Activated CD4-positive, alpha-beta T cell treated with anti-CD3 and anti-CD28 coated beads, Interleukin-2, amount 10 ng/mL, durations not matched to agents 24 days and 14 days (primary cell): ENCODE results near the gene TNNC1. TPM values are rescaled to one million over a fixed set of nuclear protein-coding genes. Genes with fewer than 3 reads are reported as not detected.

Experiments used
- DNase-seq: peaks from one replicate; pipeline ENCODE4 v3.0.0; 2022
- H3K27ac Mint-ChIP-seq: one replicate; pipeline ENCODE4 v1.8.0; 2022; ENCODE audit warnings: mild to moderate bottlenecking, mixed read lengths
- H3K27me3 Mint-ChIP-seq: one replicate; pipeline ENCODE4 v1.8.0; 2022; ENCODE audit warnings: mixed read lengths
- H3K36me3 Mint-ChIP-seq: one replicate; pipeline ENCODE4 v1.8.0; 2022; ENCODE audit warnings: low read depth, mild to moderate bottlenecking, mixed read lengths
- H3K4me1 Mint-ChIP-seq: one replicate; pipeline ENCODE4 v1.8.0; 2021; ENCODE audit warnings: mixed read lengths
- H3K4me3 Mint-ChIP-seq: one replicate; pipeline ENCODE4 v1.8.0; 2022; ENCODE audit warnings: mild to moderate bottlenecking, moderate library complexity, mixed read lengths
- H3K9me3 Mint-ChIP-seq: one replicate; pipeline ENCODE4 v1.8.0; 2021; ENCODE audit warnings: mixed read lengths
- intact Hi-C: fragments of 100-400 bp; cut with micrococcal nuclease; formaldehyde crosslinking; loops from one replicate; pipeline ENCODE4 v1.15.1; 2023
- total RNA-seq: library from RNA; stranded (reverse); gene quantifications from 2 replicates; pipeline ENCODE4 v1.2.3, GENCODE V29; 2022

TNNC1 gene
- total RNA-seq, 1 donor from 2014 or later = 1.2 TPM

DNA sequence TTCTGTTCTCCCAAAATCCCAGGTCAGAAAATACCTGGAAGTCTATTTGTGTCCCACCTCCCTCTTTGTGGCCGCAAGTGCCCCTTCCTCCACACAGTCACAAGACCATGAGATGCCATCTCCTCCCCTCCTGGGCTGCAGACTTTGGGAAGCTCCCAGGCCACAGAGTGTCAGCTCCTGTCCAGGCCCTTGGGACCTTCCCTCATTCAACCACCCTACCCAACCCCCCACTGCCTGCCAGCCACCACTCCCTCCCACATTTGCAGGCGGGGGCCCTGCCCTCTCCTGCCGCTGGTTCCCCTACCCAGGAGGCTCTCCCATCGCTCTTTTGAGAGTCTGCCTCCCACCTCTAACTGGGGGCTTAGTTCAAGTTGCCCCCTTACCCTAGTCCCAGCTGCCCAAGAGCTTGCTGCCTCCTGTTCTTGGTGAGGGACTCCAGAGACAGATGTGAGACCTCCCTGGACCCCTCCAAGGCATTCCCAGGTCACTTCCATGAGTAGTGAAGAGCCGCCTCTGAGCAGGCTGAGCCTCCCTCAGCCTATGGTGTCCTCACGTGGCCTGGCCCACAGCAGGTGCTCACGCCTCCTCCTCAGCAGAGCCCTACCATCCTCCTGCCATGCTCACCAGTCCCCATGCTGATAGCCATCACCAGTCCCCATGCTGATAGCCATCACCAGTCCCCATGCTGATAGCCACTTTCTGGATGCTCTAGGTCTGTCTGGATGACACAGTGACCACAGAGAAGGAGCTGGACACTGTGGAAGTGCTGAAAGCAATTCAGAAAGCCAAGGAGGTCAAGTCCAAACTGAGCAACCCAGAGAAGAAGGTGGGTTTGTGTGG is 25.4 kb upstream of the TNNC1 start:
- intact Hi-C loops = no loop called here
- no peaks in the 10 kb centered on the region for H3K4me1 Mint-ChIP-seq
- H3K36me3 Mint-ChIP-seq = peaks cover 60% of the 10 kb centered on the region
- no peak overlapping the region for H3K4me3 Mint-ChIP-seq
- H3K27me3 Mint-ChIP-seq = no peaks in the 10 kb centered on the region
- no peak for DNase-seq
- no peaks in the 10 kb centered on the region for H3K9me3 Mint-ChIP-seq
- H3K27ac Mint-ChIP-seq = no peak overlapping the region

- Mint-ChIP-seq H3K27ac (no peak overlapping the region), H3K36me3 (peaks cover 63% of the 10 kb centered on the region), H3K4me1 (no peaks in the 10 kb centered on the region), H3K27me3 (no peaks in the 10 kb centered on the region), H3K4me3 (no peak overlapping the region), H3K9me3 (no peaks in the 10 kb centered on the region)
- intact Hi-C loops = no loop called here
- no peak for DNase-seq
Observed at GRCh38 chr3:52477796-52478095, 23.9 kb upstream of the TNNC1 start.

GRCh38 chr3:52477076-52477795 is 23.4 kb upstream of the TNNC1 start:
- Mint-ChIP-seq H3K36me3 (peaks cover 62% of the 10 kb centered on the region), H3K27me3 (no peaks in the 10 kb centered on the region), H3K9me3 (no peaks in the 10 kb centered on the region), H3K27ac (no peak overlapping the region), H3K4me3 (no peak overlapping the region), H3K4me1 (no peaks in the 10 kb centered on the region)
- no peak for DNase-seq
- intact Hi-C loops = no loop called here

- peaks cover 4% of the 10 kb centered on the region for H3K4me1 Mint-ChIP-seq
- no peak overlapping the region for H3K4me3 Mint-ChIP-seq
- H3K27ac Mint-ChIP-seq = no peak overlapping the region
- H3K36me3 Mint-ChIP-seq = peaks cover 42% of the 10 kb centered on the region
- no peak for DNase-seq
- no peaks in the 10 kb centered on the region for H3K27me3 Mint-ChIP-seq
- no peaks in the 10 kb centered on the region for H3K9me3 Mint-ChIP-seq
- intact Hi-C loops = no loop called here
Observed at GRCh38 chr3:52473026-52473425, 19.2 kb upstream of the TNNC1 start.

DNA sequence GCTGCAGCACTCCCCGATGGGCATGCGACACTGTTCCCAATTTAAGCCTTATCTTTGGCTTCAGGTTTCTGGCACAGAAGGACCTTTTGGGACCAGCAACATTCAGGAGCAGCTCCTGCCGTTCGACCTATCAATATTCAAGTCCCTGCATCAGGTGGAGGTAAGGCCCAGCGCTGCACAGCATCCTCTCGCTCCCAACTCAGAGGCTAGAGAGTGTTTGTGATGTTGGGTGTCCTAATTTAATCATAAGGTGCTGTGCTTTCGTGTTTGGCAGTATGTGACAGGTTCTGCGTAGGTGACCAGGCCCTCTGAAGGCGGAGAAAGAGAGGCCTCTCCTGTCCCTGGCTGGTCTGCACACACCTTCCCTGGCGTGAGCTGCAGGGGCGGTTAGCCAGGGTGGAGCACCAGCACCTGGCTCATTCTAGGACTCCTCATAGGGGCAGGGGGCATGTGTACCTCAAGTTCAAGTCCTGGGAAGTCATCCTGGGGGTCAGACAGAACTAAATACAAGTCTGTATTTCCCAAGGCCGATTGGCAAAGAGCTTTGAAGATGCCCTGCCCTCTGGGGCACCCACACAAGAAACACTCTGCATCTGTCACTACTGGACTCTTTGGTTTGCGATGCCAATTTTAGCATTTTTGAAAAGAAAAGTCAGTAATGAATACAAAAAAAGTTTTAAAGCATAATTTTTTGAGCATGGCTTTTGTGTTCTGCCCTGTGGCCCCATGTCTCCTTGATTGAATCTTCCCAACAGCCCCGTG is 18.6 kb upstream of the TNNC1 start:
- H3K27ac Mint-ChIP-seq = no peak overlapping the region

GRCh38 chr3:52471371-52472238 is 17.8 kb upstream of the TNNC1 start:
- Mint-ChIP-seq H3K4me1 (peaks cover 4% of the 10 kb centered on the region), H3K27ac (no peak overlapping the region), H3K4me3 (no peak overlapping the region), H3K9me3 (no peaks in the 10 kb centered on the region), H3K36me3 (peaks cover 35% of the 10 kb centered on the region), H3K27me3 (no peaks in the 10 kb centered on the region)
- intact Hi-C loops = no loop called here
- DNase-seq = peak; percentile 75

More for the DNA sequence above, 18.6 kb upstream of the TNNC1 start:
- H3K4me3 Mint-ChIP-seq = no peak overlapping the region
- intact Hi-C loops = no loop called here
- H3K36me3 Mint-ChIP-seq = peaks cover 39% of the 10 kb centered on the region
- H3K9me3 Mint-ChIP-seq = no peaks in the 10 kb centered on the region
- H3K27me3 Mint-ChIP-seq = no peaks in the 10 kb centered on the region
- peaks cover 4% of the 10 kb centered on the region for H3K4me1 Mint-ChIP-seq
- DNase-seq = no peak

- Mint-ChIP-seq H3K4me3 (no peak overlapping the region), H3K4me1 (peaks cover 4% of the 10 kb centered on the region), H3K36me3 (peaks cover 34% of the 10 kb centered on the region), H3K9me3 (no peaks in the 10 kb centered on the region), H3K27ac (no peak overlapping the region), H3K27me3 (no peaks in the 10 kb centered on the region)
- no peak for DNase-seq
- intact Hi-C loops = no loop called here
Observed at GRCh38 chr3:52470920-52471319, 17.1 kb upstream of the TNNC1 start.

DNA sequence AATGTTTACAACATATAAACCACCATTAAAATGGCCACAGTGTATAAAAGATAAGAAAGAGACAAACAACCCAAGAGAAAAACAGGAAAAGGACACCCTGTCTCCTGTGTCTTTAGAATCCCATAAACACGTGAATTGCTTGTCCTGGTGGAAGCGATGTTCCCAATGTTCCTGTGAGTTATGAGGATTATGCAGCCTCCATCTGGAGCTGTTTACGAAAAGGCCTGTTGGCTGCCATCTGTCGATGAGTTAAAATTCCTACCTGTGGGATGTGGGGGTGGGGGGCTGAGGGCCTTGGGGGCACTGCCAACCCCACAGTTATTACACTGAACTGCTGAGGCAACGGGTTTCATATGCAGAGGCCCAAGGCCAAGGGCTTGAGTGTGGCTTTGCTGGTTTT is 15.2 kb upstream of the TNNC1 start:
- DNase-seq = no peak
- intact Hi-C loops = no loop called here
- Mint-ChIP-seq H3K4me1 (peaks cover 4% of the 10 kb centered on the region), H3K36me3 (peaks cover 30% of the 10 kb centered on the region), H3K27me3 (no peaks in the 10 kb centered on the region), H3K4me3 (no peak overlapping the region), H3K9me3 (no peaks in the 10 kb centered on the region), H3K27ac (no peak overlapping the region)

- no peaks in the 10 kb centered on the region for H3K27me3 Mint-ChIP-seq
- H3K4me3 Mint-ChIP-seq = no peak overlapping the region
- H3K36me3 Mint-ChIP-seq = peaks cover 25% of the 10 kb centered on the region
- H3K27ac Mint-ChIP-seq = no peak overlapping the region
- no peak for DNase-seq
- intact Hi-C loops = no loop called here
- peaks cover 4% of the 10 kb centered on the region for H3K4me1 Mint-ChIP-seq
- no peaks in the 10 kb centered on the region for H3K9me3 Mint-ChIP-seq
Observed at GRCh38 chr3:52468336-52468735, 14.5 kb upstream of the TNNC1 start.

DNA sequence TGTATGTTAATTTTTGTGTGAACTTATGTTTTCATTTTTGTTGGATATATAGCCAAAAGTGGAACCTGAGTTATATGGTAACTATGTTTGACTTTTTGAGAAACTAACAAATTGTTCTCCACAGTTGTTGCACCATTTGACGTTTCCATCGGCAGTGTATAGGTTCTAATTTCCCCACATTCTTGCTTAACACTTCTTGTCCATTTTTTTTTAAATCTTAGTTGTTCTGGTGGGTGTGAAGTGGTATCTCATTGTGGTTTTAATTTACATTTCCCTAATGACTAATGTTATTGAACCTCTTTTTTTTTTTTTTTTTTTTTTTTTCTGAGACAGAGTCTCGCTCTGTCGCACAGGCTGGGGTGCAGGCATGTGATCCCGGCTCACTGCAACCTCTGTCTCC is 9.6 kb upstream of the TNNC1 start:
- Mint-ChIP-seq H3K4me3 (no peak overlapping the region), H3K4me1 (peaks cover 6% of the 10 kb centered on the region), H3K9me3 (no peaks in the 10 kb centered on the region), H3K27ac (no peak overlapping the region), H3K27me3 (no peaks in the 10 kb centered on the region), H3K36me3 (peaks cover 41% of the 10 kb centered on the region)
- no peak for DNase-seq
- intact Hi-C loops = no loop called here

DNA sequence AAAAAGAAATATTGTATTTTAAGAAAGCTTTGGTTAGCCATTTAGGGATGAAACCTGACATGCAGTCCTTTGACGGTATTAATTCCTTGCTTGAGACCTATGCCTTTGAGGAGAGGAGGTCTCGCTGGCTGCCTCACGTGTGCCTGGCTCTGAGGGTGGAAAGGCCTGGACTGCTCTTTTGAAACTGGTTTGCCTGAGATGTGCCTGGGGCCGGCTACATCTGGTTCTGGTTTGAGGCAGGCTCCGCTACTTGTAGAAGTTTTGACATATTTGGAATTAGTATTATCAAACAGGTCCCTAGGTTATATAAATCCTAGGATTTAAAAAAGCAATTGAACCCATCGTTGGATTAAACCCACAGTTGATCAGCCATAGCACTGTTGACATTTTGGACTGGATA is 8.0 kb upstream of the TNNC1 start:
- intact Hi-C loops = no loop called here
- Mint-ChIP-seq H3K36me3 (peaks cover 51% of the 10 kb centered on the region), H3K4me1 (peaks cover 11% of the 10 kb centered on the region), H3K27ac (no peak overlapping the region), H3K4me3 (no peak overlapping the region), H3K9me3 (no peaks in the 10 kb centered on the region), H3K27me3 (no peaks in the 10 kb centered on the region)
- no peak for DNase-seq

DNA sequence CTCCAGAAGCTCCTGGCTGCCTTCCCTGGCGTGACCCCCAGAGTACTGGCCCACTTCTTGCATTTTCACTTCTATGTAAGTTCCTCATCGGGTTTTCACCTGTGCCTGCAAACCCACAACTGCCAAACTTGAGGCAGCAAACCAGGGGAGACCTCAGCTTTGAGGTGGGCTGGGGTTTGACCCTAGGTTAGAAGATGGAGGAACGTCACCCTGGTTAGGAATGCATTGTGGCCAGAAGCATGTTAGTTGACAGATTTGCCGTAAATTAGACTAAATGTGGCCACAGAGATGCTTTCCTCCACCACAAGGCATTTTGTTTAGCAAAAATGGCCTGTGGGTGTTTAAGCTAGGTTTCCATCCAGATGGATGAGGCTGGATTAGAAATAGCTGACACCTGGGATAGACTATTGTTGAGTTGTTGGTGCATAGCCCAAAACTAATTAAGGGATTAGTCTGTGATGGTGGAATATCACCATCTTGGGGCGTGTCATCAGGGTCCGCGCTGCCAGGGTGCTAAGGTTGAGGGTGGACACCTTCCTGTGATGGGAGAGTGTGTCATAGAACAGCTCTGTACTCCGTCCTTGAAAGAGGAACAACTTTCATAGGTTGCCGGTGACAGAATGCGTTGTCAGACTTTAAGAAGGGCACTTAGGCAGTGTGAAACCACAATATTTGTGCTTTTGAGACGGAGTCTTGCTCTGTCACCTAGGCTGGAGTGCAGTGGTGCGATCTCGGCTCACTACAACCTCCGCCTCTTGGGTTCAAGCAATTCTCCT is 5.1 kb upstream of the TNNC1 start:
- intact Hi-C loops = loop anchor here (10.0 kb wide), 2 partner anchors 226 to 234 kb away; partner anchors contain the start of genes GNL3, PBRM1 and TLR9
- peaks cover 43% of the 10 kb centered on the region for H3K36me3 Mint-ChIP-seq
- DNase-seq = no peak
- H3K9me3 Mint-ChIP-seq = no peaks in the 10 kb centered on the region
- H3K4me3 Mint-ChIP-seq = no peak overlapping the region
- peaks cover 27% of the 10 kb centered on the region for H3K4me1 Mint-ChIP-seq
- H3K27me3 Mint-ChIP-seq = no peaks in the 10 kb centered on the region
- no peak overlapping the region for H3K27ac Mint-ChIP-seq
